NCI-H128 (cell line): ENCODE data around the gene HTR3B.

Experiments
- DNase-seq: peaks from one replicate; lab custom pipeline; 2025; ENCODE audit not compliant: unreplicated experiment; lab: John Stamatoyannopoulos, UW

HTR3B gene

DNA sequence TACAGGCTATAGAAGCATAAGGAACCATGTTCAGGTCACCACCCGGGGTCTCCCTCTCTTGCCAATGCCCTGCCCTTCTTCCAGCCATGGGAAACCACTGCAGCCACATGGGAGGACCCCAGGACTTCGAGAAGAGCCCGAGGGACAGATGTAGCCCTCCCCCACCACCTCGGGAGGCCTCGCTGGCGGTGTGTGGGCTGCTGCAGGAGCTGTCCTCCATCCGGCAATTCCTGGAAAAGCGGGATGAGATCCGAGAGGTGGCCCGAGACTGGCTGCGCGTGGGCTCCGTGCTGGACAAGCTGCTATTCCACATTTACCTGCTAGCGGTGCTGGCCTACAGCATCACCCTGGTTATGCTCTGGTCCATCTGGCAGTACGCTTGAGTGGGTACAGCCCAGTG, 84.8 kb downstream of the HTR3B start:
- DNase-seq, result no peak

DNA sequence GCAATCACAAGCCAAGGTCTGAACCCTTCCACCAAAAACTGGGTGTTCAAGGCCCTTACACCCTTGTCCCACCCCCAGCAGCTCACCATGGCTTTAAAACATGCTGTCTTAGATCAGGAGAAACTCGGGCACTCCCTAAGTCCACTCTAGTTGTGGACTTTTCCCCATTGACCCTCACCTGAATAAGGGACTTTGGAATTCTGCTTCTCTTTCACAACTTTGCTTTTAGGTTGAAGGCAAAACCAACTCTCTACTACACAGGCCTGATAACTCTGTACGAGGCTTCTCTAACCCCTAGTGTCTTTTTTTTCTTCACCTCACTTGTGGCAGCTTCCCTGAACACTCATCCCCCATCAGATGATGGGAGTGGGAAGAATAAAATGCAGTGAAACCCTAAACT, 85.3 kb downstream of the HTR3B start:
- no peak for DNase-seq

DNA sequence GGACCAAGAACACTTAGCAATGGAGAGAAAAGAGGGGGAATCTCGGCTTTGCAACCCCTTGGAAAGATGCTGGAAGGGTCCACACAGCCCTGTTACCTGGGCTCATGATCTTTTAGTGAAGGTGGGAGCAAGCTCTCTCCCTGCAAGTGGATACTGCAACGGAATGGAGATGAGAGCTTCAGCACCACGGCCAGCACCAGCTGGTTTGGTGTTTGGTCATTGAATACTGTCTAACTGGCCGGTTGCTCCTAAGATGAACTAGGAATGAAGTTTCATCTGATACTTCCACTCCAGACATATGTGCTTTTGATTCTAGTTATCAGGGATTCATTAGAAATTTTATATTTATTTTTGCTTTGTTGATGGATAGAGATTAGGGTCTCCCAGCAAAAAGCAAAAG, 86.6 kb downstream of the HTR3B start:
- DNase-seq, result no peak

DNA sequence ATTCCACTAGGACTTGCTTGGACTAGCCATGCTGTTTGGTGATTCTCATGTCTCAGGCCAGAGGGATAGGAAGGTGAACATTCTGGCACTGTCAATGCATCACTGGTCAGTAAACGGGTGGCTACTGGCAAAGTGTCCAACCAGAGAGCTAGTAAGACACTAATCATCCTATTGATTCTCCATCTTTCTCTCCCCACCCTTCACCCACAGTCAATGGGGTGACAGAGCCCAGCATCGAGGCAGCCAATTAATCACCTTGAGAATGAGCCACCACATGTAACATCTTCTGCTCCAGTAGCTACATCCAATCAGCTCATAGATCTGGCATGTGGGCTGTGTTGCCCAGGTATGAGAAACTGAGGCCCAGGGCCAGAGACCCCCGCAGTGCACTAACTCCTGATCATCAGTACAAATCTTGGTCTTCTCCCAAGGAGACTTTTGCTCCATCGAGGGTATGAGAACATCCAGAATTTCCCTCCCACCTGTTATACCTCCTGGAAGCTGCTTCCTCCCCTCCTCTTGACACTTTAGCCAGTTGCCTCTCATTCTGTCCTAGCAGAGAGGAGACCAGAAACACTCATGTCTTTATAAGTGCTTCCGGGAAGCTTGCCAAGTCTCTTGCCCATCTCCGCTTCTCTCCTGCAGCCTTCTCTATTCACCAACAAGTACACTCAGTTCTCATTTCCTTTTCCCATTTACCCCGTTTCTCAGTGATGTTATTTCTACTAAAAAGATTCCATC, 87.3 kb downstream of the HTR3B start:
- DNase-seq, result peak; percentile 60

DNA sequence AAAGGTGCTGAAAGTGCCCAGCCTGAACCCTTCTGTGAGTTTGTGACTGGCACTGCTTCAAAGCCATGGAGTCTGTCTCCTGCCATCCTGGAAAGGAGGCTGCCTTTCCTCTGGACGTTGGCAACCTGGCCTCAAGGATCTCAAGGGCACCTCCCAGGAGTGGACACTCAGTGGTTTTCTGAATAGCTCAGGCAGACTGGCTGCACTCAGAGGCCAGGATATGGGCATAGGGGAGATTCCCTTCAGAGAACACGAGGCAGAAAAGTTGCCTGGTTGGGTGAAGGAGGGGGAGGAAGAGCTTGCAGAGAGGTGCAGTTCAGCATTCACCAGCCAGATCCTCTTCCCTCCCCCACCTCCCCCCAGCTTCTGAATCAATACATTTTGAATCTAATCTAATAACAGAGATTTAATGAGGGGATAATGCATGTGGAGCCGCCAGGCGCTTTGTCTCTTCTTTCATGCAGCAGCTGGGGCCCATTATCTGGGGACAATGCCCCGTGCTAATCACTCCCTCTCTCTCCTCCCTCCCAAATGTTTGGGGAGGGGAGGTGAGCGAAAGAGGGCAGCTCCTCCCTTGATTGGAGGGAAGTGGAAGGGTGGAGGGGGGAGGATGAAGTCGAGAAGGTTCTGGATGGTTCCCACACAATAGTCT, 88.0 kb downstream of the HTR3B start:
- peak; percentile 63 for DNase-seq

DNA sequence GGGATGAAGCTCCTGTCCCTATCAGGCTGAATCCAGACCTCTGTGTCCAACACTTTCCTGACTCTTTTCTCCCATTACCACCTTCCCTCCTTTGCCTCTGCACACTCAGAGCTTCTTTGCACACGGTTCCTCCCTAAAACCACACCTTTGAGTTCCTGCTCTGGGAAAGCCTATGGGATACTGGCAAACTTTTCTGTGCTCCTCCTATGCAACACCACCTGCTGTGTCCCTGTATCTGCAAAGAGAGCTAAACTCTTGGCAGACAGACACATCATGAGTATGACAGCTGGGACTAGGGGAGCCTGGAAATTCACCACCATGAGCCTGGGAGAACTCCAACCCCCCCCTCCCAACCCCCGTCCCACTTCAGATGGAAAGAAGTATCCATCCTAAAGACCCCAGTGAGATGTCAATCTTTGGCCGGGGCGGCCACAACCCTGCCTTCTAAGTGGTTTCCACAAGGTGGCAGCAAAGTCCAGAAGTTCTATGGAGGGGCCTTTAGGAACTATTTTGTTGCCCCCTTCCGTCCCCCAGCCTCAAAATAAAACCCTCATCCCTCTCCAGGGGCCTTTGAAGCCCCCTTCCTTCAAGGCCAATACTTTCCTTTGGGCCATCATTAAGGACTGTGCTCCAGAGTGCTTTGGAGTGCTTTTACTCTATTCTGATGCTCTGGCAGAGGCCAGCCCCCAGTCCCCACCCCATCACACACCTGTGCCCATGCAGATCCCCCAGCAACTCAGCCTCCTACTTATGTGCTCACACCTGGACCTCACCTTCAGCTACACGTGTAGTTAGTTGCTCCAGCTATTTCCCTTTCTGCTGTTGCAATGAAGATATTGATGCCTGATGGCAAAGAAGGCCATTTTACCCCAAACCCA, 89.7 kb downstream of the HTR3B start:
- no peak for DNase-seq
